ENCODE data around the gene MKLN1.
A peak's percentile ranks its signal among the peaks of the same experiment; 100 is the strongest.
"Not testable (repeated sequence)": the region's sequence is repeated elsewhere in the genome, so short reads cannot be mapped to it uniquely, and the experiment has no call there.

Gene MKLN1

DNA sequence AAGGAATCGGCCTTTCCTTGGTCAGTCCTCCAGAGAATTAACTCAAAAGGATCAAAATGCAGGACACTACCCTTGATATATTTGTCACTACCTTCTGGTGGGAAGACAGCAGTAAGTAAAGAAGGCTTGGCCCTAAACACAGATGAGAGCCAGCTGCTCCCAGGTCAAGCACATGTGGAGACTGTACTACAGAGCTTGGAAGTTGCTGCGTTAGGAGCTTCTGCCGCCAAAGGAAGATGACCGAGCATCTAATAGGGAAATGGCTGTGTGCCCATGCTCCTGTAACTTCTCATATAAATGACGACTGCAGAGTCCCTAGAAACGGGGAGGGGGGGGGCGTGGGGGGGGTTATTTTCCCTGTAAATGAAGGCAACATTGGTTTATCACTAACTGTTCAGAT lies 169.8 kb downstream of the MKLN1 start:
- no peak for DNase-seq (ENCODE audit: low read depth in 2 of 3, low spot score in 1 of 3)

DNA sequence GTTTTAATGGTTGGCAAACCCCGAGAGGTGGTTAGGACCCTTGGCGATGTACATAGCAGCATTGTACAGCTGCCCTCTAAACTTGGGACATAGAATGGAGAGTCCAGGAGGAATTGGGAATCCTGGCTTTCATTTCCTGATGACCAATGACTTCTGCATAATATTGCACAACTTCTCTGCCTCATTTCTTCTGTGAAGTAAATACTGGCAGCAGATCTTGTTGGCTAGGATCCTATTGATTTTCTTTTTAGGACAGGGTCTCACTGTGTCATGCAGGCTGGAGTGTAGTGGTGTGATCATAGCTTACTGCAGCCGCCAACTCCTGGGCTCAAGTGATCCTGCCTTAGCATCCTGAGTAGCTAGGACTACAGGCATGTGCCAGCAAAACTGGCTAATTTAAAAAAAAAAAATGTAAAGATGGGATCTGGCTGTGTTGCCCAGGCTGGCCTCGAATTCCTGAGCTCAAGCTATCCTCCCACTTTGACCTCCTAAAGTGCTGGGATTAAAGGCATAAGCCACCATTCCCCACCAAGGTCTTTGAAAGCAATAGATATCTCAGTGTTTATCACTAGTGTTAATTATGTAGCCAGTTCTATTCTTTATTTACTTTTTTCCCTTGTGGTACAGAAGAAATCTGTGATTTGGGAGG lies 170.7 kb downstream of the MKLN1 start:
- no peak for DNase-seq (ENCODE audit: low read depth in 2 of 3, low spot score in 1 of 3)

DNA sequence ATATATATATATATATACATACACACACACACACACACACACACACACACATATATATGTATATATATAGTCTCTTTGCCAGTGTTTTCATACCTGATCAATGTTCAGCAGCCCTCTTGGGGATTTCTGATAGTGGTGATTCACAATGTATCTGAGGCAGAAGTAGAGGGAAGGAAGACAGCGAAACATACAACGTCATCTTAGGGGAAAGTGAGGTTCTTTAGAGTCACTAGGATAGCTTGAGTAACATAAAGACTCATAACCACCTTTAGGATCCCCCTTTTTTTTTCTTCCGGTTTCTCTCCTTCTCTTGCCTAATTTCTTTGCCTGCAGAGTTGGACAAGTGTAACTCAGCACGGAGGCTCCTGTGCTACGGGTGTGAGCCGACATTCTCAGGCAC lies 172.1 kb downstream of the MKLN1 start:
- no peak for DNase-seq (ENCODE audit: low read depth in 2 of 3, low spot score in 1 of 3)

DNA sequence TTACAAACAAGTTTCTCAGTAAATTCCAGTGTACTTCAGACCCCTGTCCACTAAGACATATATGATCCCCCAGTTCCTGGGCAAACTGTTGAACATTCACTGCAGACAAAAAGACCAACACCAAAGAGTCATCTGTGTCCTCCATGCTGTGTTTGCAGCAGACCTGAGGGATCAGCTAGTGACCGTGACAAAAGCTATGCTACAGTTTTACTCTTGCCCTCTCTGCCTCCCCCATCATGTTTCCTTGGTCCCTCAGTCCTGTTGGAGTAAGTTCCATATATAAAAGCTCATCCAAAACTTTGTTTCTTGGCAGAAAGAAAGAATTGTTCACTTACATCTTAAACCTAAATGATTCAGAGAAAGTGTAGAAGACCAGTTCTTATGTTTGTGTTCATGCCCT lies 172.7 kb downstream of the MKLN1 start:
- DNase-seq (ENCODE audit: low read depth in 2 of 3, low spot score in 1 of 3) = no peak

DNA sequence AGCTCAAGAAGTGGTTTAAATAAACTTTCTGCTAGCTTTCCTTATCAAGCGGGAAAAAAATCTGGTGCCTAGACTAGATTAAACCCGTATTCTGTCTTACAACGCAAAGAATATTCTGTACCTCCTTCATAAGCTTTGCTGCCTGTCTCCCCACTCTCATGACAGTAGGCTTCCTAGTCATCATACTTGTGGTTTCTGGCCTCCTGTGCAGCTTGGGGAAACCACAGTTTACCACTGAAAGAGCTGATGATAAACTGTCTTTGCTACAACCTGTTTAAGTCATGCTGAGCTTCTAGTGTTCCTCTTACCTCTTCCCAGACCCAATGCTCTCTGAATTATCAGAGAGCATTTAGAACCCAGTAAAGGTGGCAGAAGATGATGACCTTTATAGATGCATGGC lies 173.7 kb downstream of the MKLN1 start:
- peak; percentile 25 to 32 (median 27) for DNase-seq (ENCODE audit: low read depth in 2 of 3, low spot score in 1 of 3)

DNA sequence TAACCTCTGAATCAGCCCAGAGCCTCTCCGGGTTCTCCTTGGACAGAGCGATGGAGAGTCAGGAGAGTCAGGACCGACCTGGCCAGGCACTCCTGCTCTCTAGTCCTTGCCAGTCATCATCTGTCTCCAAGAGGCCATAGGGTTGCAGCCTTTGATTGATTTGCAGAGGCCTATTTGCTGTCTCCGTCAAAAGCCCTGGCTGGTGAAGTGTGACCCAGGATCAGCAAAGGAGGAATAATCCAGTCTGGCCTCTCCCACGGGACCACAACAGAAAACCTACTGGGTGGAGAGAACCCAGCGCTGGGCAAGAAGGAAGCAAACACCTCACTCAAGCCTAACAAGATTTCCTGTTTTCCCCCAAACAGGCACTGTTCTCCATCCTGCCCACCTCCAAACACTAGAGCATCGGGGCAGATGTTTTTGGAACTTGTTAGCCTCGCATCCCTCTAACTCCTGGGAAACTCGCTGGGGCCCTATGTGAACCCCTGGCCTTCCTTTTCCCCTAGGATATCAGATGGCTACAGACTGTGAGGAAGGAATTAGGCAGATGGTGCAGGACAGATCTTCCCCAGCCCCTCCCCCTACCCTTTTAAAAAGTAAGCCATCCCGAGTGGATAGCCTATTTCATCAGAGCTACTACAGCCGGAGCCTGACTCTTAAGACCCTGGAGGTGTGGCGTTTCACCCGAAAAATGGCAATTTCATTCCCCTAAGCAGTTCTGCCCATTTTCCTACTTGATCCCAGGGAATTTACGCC lies 174.4 kb downstream of the MKLN1 start:
- no peak for DNase-seq (ENCODE audit: low read depth in 2 of 3, low spot score in 1 of 3)

DNA sequence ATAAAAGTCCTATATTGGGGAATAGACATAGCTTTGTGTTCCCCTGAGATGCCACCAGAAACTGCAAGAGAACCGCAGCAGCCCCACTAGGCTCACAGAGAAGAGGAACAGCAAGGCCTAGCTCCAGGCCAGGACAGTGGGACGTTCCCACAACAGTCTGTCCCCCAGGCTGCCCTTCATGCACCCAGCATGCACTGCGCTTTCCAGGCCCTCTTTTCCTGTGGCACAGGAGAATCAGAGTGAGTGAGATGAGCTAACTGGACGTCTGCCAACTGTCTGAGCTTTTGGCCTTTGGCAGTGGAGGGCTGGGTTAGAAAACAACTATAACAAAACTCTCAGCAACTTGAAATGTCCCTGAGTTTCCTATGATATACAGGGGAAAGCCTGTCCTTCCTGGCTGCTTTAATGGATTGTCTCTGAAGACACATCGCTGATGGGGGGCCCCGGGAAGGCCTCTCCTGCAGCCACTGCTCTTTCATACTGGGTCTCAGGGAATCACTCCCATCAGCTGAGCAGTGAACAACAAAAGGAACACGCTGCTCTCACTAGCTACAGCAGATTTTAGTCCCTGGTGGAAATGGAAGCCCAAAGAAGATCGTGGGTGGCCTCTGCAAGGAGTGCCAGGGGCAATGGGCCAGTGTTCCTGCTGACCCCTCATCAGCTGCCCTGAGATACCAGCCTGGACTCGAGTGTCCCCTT lies 175.3 kb downstream of the MKLN1 start:
- DNase-seq (ENCODE audit: low read depth in 2 of 3, low spot score in 1 of 3) = no peak

DNA sequence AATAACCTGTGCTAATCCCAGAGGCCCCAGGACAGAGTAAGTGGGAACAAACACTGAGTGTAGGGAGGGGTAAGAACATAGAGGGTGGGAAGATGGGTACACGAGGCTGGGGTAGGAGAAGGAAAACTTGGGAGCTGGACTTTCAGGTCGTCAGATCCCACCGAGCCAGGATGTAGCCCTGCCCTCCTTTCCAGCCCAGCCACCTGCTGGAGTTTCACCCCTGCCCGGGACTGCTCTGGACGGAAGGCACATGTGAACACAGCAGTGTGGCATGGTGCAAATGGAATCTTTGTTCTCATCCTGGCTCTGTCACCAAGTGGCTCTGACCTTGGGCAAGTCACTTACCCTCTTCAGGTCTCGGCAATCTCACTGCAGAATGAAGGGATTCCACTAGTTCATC lies 176.0 kb downstream of the MKLN1 start:
- no peak for DNase-seq (ENCODE audit: low read depth in 2 of 3, low spot score in 1 of 3)

DNA sequence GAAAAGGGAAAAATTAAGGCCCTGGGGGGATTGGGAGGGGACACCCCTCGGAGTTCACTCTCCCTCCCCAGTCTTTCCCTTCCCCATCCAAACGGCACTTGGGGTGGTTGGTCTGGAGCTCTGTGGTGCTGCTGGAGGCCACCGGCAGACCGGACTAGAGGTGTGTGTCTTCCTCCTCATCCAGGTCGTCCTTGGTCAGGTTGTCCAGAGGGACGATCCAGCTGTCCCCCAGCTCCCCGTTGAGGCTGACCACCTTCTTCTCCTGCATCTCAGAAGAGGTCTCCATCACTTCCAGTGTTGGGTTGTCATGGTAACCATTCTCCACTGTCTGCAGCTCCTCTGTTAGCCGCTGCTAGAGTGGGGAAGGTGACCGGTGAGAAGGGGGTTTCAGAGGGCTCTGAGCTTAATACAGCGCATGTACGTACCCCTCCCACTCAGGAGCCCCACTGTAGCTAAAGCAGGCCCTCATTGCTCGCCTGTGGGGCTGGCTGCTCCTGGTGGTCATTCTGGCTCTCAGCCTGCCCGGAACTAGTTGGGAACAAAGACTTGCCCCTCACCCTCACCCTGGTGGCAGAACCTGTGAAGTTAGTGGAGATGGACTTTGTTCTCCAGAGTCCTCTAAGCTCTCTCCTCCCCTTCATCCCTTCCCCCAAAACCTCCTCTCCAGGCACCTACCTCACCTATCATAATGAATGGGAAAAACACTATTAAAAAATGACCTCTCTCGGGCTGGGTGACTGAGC lies 176.7 kb downstream of the MKLN1 start:
- DNase-seq (ENCODE audit: low read depth in 2 of 3, low spot score in 1 of 3) = no peak

DNA sequence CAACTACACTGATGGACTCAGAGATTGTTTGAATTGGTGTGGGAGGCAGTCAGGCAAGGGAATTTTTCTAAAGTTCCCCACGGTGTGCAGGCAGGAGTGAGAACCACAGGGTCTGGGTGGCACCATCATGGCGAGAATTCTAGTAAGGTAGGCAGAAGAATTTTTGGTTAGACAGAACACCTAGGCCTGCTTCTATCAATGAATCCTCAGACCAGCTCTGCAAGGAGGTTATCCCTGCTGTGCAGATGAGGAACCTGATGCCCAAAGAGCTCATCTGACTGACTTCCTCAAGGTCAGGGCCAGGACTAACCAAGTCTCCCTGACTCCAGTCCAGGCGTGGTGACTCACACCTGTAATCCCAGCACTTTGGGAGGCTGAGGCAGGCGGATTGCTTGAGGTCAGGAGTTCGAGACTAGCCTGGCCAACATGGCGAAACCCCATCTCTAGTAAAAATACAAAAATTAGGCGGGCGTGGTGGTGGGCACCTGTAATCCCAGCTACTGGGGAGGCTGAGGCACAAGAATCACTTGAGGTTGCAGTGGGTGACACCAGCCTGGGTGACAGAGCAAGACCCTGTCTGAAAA lies 177.5 kb downstream of the MKLN1 start:
- not testable (repeated sequence) for DNase-seq (ENCODE audit: low read depth in 2 of 3, low spot score in 1 of 3)

DNA sequence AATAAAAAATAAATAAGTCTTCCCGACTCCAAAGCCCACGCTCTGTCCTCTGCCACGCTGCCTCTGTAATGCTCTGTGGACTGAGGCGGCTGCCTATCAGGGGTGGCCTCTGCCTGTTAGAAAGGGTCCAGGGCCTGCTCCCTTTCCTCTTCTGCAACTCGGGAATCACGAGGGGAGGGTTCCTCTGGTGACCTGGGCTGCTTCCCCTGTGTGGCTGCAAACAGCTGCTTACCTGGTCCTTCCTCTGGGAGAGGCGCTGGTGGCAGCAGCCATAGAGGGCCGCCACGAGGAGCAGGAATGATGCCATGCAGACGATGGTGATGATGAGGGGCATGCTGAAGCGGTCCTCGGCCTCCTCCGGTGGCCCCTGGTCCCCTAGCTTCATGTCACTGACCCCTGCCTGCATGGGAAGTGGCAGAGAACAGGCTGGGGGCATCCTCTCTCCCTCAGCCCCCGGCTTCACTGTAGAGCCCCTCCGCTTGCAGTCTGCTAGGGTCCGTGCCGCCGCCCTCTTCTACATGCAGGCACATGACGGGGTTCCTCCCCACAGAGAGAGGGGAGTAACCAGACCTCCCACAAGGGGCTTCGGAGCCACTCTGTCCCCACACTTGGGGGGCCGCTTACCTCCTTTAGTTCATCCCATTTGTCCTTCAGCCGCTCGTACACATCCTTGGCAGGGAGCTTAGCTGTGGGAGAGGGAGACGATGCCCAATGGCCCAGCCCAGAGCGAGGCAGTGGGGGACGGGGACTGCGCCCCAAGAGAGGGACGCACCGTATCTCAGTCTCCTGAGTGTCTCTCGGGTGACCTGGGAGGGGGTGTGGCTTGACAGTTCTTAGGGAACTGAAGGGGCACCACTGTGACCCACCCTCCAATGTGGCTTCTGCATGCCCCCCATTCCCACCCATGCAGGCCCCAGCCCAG lies 178.2 kb downstream of the MKLN1 start:
- no peak for DNase-seq (ENCODE audit: low read depth in 2 of 3, low spot score in 1 of 3)

DNA sequence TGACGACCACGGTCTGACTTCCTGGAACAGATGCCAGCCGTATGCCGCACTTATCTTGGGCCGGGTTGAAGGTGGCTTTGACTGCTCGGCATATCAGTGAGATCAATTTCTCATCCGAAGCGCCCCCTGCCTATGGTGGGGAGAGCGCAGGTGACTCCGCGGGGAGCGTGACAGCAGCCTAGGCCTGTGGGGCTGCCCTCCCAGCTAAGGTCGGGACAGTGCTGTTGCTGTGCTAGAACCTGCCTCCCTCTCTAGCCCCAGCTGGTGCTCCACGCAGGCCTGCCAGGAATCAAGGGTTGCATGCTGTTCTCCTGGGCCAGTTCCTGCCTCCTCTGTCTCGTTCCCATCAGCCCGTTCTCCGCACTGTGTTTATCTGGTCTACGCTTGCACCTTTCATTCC lies 178.9 kb downstream of the MKLN1 start:
- DNase-seq (ENCODE audit: low read depth in 2 of 3, low spot score in 1 of 3) = no peak

DNA sequence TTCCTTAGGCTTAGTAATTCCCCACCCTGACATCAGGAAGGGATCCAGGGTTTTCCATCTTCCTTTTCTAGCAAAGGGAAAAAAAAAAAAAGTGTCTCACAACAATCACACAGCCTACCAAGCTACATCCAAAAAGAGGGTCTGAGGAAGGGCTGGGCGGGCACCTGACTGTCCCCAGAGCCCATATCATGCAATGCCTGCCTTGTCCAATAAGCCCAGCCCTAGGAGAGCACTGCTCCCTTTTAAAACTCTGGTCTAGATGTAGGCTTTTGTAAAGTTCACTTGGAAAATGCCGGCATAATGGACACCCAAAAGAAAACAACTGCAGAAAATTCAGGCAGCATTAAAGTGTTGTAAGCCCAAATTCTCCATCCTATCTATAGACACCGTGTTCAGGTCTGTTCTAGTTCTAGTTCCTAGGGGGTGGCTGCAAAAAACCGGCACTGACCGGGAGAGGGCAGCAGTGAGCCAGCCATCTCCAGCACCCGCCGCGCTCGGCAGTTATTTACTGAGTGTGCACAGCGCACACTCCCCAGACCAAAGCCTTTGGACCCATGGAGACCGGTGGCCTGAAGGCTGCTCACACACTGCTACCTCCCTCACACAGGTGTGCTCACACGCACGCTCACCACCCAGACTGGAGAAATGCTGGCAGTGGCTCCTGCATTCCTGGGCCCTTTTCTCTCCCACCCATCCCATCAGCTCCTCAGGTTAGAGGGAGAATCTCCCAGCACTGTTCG lies 180.1 kb downstream of the MKLN1 start:
- DNase-seq (ENCODE audit: low read depth in 2 of 3, low spot score in 1 of 3) = peak; percentile 66 to 82 (median 70)

DNA sequence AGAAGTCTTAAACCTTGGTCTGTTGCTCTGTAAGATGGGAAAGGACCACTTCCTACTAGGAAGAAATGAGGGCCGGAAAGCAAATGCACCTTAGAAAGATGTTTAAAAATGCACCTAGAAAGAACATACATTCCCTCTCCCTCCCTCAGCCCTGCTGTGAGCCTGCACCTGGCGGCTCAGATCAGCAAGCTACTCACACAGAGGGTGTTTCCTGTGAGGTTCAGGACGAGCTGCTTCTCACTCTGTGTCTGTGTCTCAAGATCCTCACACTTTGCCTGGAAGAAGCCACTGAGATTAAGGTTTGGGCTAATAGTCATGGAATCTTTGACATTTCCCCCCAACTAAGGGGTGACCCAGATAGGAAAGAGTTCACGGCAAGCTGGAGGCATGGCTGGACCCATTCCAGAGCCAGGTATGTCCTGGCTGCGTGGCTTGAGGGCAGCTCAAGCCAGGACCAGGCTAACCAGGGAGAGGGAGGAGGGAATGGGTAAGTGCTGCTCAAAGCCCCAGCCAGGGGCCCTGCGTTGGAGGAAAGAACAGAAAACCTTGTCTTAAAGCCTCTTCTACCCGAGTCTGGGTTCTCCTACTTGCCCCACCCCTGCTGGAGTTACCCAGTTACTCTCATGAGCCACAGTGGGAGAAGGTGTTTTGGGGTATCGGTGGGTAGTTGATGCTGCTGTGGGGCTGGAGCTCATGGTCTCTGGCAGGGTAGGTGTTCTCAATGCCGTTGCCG lies 181.2 kb downstream of the MKLN1 start:
- DNase-seq (ENCODE audit: low read depth in 2 of 3, low spot score in 1 of 3) = no peak

DNA sequence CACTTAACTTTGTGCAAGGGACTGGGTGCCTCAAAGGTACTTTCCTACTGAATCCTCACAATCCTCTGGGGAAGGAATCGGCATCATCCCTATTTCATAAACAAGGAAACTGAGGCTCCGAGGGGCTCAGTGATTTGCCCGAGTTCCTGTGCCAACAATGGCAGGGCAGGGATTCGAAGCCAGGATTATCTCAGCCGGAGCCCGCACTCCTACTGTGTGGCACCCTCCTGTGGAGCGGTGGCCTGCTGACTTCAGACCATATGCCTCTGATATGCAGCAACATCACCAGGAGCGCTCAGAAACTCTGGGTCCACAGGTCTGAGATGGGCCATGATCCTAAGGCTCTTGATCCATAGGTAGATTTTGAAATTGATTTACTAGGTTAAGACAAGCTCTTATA lies 182.1 kb downstream of the MKLN1 start:
- no peak for DNase-seq (ENCODE audit: low read depth in 2 of 3, low spot score in 1 of 3)

DNA sequence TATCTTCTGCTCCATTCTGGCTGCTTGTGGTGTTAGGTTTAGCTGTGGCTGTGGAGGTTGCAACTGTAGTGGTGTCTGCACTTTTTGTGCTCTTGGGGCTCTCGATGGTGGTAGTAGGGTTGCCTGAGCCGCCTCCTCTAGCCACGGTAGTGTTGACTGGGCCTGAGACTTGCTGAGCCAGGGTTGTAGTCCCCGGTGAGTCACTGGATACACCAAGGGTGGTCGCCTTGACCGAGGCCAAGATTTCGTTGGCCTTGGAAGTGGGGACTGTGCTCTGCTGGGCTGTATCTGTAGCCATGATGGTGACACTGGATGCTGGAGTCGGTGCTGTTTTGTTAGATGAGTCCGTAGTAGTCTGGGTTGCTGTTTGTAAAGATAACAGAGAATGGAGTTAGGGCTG lies 183.4 kb downstream of the MKLN1 start:
- DNase-seq (ENCODE audit: low read depth in 2 of 3, low spot score in 1 of 3) = no peak

DNA sequence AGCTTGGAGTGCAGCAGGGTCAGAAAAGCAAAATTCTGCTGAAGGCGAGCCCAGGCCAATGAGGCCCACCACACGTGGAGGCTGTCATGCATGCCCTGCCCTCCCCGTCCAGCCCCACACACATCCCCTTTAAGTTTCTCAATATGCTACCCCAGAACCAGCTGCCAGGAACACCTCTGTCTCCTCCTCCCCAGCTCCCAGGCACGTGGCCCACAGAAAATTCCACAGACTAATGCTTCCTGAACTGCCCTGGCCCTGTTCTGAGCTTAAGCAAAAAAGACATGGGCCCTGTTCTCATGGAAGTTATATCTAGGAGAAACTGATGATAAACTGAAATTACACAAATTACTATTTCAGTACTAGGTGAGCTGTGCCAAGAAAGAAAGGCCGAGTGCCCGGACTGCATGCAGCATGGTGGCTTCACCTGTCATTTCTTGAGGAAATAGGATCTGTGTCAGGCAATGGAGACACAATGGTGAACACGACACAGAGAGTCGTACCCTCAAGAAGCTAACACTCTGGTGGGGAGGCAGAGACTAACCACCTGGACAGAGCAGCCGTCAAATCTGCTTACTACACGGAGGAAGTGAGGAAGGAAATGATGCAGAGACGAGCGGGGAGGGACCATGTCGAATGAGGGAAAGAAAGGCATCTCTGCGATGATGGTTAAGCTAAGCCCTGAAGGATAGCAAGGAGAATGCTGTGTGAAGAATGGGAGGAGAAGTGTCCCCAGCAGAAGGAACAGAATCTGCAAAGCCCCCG lies 184.3 kb downstream of the MKLN1 start:
- DNase-seq (ENCODE audit: low read depth in 2 of 3, low spot score in 1 of 3) = no peak
